SIG-M5 treated with dmso at 0.1 percent for 504 hours (cell line): ENCODE measurements around the gene GYPA.
"Not testable (repeated sequence)": the region's sequence is repeated elsewhere in the genome, so short reads cannot be mapped to it uniquely, and the experiment has no call there.

Source experiments
- DNase-seq: peaks from one replicate; lab custom pipeline; 2025; ENCODE audit not compliant: unreplicated experiment; lab: John Stamatoyannopoulos, UW

The GYPA gene

GRCh38 chr4:144140594-144141295, at the start of gene GYPA:
TSS of gene GYPA (minus strand) at chr4:144140718. CDS start at chr4:144140635, 83 bp downstream.
- not testable (repeated sequence) for DNase-seq

- no peak for DNase-seq
These were observed 49.5 kb upstream of the GYPA start for GRCh38 chr4:144190009-144190408.

DNA sequence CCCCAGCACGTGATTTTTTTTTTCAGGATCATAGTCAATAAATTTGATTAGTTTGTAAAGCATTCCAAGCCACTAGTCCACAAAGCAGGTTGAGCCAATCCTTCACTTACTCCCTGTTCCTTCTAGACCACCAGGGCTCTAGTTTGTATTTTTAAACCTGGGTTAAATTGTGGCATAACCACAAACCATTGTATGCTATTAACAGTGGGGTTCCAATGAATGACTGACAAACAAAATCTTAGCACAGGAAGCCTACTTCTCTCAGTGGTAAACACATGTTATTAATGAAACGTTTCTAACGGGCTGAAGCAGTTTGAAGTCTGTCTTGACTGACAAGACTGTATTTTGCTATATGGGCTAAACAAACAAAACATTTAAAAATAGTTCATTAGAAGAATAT, 48.6 kb upstream of the GYPA start:
- DNase-seq: no peak

DNA sequence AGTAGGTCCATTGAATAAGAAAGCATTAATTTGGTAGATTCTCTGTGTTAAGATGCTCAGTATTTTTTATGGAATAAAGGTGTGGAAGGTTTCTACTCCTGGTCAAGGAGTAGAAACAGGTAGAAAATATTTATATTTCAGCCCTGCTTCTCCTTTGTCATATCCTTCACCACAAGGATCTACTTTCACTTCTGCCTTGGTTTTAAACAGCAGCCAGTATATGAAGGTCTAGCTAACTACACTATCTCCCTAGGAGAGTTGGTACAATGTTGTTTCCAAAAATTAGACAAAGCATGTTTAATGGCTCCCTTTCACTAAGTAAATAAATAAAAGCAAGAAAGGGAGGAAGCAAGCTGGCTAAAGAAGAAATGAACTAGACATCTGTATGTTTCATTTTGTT, 44.6 kb upstream of the GYPA start:
- no peak for DNase-seq

- DNase-seq: no peak
These were observed 42.6 kb upstream of the GYPA start for GRCh38 chr4:144183165-144183564.

DNA sequence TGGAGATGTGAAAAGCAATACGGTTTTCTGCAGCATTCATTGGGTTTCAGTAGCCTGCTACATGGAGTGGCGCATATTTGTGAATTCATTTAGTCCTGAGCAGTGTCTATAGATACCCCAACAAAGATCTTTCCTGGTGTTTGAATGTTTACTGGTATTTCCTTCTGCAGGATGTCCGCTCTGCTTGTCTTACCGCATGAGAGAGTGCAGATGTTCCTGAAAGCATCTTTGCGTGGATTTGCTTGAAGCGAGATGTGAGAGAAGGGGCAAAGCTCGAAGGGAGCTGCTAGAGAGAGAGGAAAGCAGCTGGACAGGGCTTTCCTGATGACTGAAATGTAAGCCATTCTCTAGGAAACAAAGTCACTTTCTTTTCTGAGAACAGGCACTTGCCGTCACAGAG, 40.9 kb upstream of the GYPA start:
- DNase-seq: no peak

GRCh38 chr4:144179152-144179739, 38.7 kb upstream of the GYPA start:
- no peak for DNase-seq

GRCh38 chr4:144178414-144178813, 37.9 kb upstream of the GYPA start:
- no peak for DNase-seq

GRCh38 chr4:144176476-144176875, 36.0 kb upstream of the GYPA start:
- no peak for DNase-seq

DNA sequence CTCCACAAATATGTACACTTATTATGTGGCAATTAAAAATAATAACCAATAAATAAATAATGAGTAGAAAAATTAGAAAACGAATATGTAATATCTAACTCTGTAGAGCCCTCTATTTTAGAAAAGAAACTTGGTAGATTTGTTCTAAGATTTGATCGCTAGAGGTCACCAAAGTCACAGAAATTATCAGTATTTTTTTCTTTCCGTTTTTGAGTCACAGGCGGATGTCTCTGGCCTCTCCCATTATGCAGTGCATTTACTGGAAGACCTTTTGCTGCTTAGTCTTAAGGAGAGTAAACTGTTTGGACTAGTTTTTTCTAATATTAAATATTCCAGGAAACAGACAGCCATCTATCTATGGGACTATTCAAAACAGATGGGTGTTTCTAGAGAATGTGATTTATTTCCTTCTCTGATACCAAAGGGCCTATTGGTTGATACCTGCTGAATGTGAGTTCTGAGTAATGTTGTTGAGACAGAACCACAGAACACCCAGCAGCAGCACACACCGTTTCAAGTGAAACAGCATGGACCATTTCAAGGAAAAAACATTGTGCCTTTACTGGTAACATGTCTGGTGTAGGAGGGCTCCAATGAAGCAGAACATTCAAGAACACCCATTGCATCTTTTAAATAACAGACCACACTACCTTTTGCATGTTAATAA, 34.0 kb upstream of the GYPA start:
- peak; percentile 64 for DNase-seq

DNA sequence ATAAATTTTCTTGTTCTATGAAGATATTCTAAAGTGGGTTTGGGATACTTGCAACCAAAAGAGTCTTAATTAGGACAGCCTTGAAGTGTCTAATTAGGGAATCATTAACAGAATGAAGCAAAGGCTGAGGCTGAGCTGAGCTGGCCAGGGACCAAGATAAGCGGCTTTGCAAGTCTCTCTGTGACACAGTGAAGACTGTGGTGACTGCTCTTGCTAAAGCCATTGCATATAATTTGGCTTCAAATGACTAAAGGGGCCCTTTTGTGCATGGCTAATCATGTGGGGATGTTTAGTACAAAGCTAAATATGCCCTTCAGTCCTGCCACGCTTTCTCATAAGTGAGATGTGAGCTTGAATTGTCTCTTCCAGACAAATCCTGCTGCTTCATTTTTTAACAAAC, 31.2 kb upstream of the GYPA start:
- DNase-seq: no peak

- no peak for DNase-seq
These were observed 28.7 kb upstream of the GYPA start for GRCh38 chr4:144169211-144169610.

DNA sequence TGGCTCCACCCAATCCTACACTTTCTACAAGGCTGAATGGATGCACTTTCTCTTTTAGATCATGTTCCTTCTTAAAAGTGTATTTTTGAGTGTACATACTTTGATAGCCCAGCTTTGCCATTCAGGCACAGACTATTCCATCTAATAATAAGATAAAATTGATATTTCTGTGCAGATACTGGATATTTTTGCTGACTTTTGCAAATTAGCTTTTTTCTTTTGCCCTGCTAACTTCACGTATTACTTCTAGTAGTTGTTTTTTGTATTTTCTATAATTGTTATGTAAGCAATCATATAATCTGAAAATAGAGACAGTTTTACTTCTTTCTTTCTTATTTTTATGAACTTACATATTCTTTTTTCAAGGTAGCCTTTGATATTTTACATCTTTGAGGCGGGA, 13.5 kb upstream of the GYPA start:
- no peak for DNase-seq

DNA sequence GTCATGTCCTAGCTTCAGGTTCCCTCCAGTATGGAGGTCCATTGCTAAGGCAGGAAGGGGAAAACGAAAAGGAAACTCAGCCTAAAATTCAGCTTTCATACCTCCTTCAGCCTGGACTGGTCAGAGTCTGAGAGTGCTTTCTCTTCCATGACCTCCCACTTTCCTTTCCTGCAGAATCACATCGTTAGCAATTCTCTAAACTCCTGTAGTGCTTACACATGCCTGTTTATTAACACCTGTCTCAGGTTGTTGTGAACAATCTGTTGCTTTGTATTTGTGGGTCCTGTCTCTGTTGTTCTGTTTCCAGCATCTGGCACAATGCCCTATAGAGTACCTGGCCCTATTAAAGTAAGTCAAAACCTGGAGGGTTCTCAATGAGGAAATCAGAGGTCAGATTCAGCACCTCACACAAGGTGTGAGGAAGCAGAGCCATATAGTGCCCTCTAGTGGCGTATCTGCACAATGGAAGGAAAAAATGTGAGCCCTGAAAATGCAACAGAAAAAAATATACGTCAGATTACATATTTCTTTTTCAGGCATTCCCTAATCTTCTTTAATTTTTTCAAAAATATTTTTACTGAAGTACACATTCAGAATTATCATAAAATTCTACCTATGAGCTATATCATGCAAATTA, 2.3 kb upstream of the GYPA start:
- not testable (repeated sequence) for DNase-seq

DNA sequence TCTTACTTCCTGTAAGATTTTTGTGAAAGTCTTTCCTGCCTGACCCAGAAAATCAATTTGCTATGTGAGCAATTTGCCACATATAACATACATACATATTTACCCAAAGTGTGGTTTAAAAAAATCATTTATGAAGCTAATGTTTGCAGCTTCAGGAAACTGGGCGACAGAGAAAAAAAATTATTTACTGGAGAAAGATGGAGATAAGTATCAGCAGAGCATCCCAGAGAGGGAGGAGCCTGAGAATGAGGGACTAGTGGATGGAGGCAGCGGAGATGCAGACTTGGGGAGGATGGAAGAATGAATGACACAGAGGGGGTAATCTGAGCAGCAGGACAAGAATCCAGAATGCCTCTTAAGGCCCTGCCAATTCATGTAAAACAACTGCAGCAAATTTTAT, 975 bp upstream of the GYPA start:
- DNase-seq: no peak

DNA sequence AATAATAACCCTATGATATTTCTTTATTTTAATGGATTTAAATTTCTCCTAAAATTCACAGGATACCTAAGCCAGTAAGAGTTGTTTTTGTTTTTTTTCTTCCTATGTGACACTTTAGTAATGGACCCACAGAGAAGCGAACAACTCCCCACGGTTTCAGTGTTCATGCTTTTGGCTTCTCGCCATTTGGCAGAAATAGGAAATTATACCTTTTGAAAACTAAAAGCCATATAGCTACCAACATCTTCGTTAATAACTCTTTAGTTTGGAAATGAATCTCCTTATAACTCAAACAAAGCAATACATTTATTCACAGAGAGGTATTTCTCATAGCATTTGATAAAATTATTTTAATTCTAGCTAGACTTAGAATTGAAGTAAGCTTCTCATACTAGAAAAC, 527 bp downstream of the GYPA start:
- not testable (repeated sequence) for DNase-seq

- DNase-seq: not testable (repeated sequence)
These were observed 971 bp downstream of the GYPA start for GRCh38 chr4:144139547-144139946.

DNA sequence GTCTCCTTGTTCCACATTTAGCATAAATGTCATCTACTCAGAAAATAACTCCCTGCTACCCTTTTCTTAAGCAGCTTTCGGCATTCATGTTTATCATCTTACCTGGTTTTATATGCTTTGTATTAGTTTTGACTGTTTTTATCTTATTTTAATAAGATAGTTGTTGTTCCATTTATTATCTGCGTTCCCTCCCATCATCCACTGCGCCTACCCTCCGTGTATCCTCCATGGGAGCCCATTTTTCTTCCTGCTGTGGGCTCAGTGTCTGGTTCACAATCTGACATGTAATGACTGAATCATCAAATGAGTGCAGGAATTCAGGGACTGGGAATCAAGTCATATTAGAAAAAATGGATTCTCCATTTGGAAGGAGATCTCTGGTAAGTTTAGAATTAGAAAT, 2.3 kb downstream of the GYPA start:
- not testable (repeated sequence) for DNase-seq

GRCh38 chr4:144137137-144137931, 3.2 kb downstream of the GYPA start:
- DNase-seq: not testable (repeated sequence)

DNA sequence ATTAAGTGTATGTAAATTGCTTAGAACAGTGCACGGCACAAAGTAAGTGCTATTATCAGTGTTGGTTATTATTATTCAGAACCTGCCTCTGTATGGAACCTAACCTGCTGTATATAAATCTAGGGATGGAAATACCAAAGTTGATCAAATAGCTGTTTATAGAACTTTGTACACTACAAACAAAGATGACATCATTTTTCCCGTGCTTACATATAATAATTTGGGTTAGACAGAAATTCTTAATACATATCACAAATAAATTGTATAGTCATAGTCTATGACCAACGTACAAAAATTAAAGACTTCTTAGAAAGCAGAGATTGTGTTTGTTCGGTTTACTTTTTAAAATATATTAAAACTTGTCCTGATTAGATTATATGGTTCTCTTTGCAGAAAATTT, 4.3 kb downstream of the GYPA start:
- DNase-seq: not testable (repeated sequence)

- not testable (repeated sequence) for DNase-seq
These were observed 10.4 kb downstream of the GYPA start for GRCh38 chr4:144130167-144130566.
